ENCODE results near the gene FMN2.

Gene FMN2

GRCh38 chr1:240099329-240099728 is 7.6 kb downstream of the FMN2 start:
- no peak for DNase-seq

GRCh38 chr1:240099748-240100147 is 8.1 kb downstream of the FMN2 start:
- no peak for DNase-seq

- no peak for DNase-seq
Measured at GRCh38 chr1:240100371-240100934, 8.8 kb downstream of the FMN2 start.

GRCh38 chr1:240101306-240101705 is 9.6 kb downstream of the FMN2 start:
- no peak for DNase-seq

GRCh38 chr1:240101737-240102136 is 10.1 kb downstream of the FMN2 start:
- DNase-seq: no peak

- DNase-seq: no peak
Measured at GRCh38 chr1:240104672-240105071, 13.0 kb downstream of the FMN2 start.

GRCh38 chr1:240107058-240107684 is 15.5 kb downstream of the FMN2 start:
- DNase-seq: no peak

- no peak for DNase-seq
Measured at GRCh38 chr1:240109130-240109529, 17.4 kb downstream of the FMN2 start.

- DNase-seq: no peak
Measured at GRCh38 chr1:240109920-240110636, 18.4 kb downstream of the FMN2 start.

GRCh38 chr1:240111558-240111957 is 19.9 kb downstream of the FMN2 start:
- no peak for DNase-seq

GRCh38 chr1:240114222-240114621 is 22.5 kb downstream of the FMN2 start:
- no peak for DNase-seq

GRCh38 chr1:240115831-240116230 is 24.1 kb downstream of the FMN2 start:
- no peak for DNase-seq

- DNase-seq: no peak
Measured at GRCh38 chr1:240116831-240117769, 25.4 kb downstream of the FMN2 start.

- DNase-seq: no peak
Measured at GRCh38 chr1:240117930-240118329, 26.2 kb downstream of the FMN2 start.

- no peak for DNase-seq
Measured at GRCh38 chr1:240122639-240123613, 31.2 kb downstream of the FMN2 start.

- no peak for DNase-seq
Measured at GRCh38 chr1:240126821-240127220, 35.1 kb downstream of the FMN2 start.

GRCh38 chr1:240128366-240128765 is 36.7 kb downstream of the FMN2 start:
- no peak for DNase-seq

- DNase-seq: no peak
Measured at GRCh38 chr1:240134113-240134512, 42.4 kb downstream of the FMN2 start.

GRCh38 chr1:240134596-240134995 is 42.9 kb downstream of the FMN2 start:
- no peak for DNase-seq

GRCh38 chr1:240136402-240136801 is 44.7 kb downstream of the FMN2 start:
- no peak for DNase-seq

- DNase-seq: no peak
Measured at GRCh38 chr1:240138867-240139266, 47.2 kb downstream of the FMN2 start.

GRCh38 chr1:240139511-240139910 is 47.8 kb downstream of the FMN2 start:
- DNase-seq: no peak
